Osteocyte (in vitro differentiated cells): ENCODE measurements around the gene CDC123. TPM values are rescaled to one million over a fixed set of nuclear protein-coding genes. Genes with fewer than 3 reads are reported as not detected.
"Not testable (repeated sequence)": the region's sequence is repeated elsewhere in the genome, so short reads cannot be mapped to it uniquely, and the experiment has no call there.

Experiments used
- DNase-seq: peaks from one replicate; pipeline ENCODE4 v3.0.0; 2021; ENCODE audit warnings: mixed read lengths; ENCODE audit not compliant: unreplicated experiment; ENCODE audit errors: extremely low spot score
- H3K27ac Mint-ChIP-seq: one replicate; pipeline ENCODE4 v1.8.0; 2021; ENCODE audit warnings: mild to moderate bottlenecking, mixed read lengths; ENCODE audit not compliant: unreplicated experiment
- H3K27me3 Mint-ChIP-seq: one replicate; pipeline ENCODE4 v1.8.0; 2021; ENCODE audit warnings: mixed read lengths; ENCODE audit not compliant: unreplicated experiment
- H3K36me3 Mint-ChIP-seq: one replicate; pipeline ENCODE4 v1.8.0; 2021; ENCODE audit warnings: mixed read lengths; ENCODE audit not compliant: unreplicated experiment
- H3K4me1 Mint-ChIP-seq: one replicate; pipeline ENCODE4 v1.8.0; 2021; ENCODE audit warnings: mixed read lengths; ENCODE audit not compliant: unreplicated experiment
- H3K4me3 Mint-ChIP-seq: one replicate; pipeline ENCODE4 v1.8.0; 2021; ENCODE audit warnings: mild to moderate bottlenecking, moderate library complexity, mixed read lengths; ENCODE audit not compliant: unreplicated experiment
- H3K9me3 Mint-ChIP-seq: one replicate; pipeline ENCODE4 v1.8.0; 2021; ENCODE audit warnings: mixed read lengths; ENCODE audit not compliant: unreplicated experiment
- total RNA-seq: library from RNA; stranded (reverse); gene quantifications from 2 replicates; pipeline ENCODE4 v1.2.1, GENCODE V29; 2021
- TF ChIP-seq, protein P1 (sequence below): fragments of 200-600 bp; sonication (generic); IDR thresholded peaks from 2 replicates; pipeline ENCODE4 v1.5.0; 2021; ENCODE audit warnings: antibody characterized with exemption, mild to moderate bottlenecking, moderate library complexity

Gene CDC123
- total RNA-seq, 1 donor from 2014 or later: 68.5 TPM

DNA sequence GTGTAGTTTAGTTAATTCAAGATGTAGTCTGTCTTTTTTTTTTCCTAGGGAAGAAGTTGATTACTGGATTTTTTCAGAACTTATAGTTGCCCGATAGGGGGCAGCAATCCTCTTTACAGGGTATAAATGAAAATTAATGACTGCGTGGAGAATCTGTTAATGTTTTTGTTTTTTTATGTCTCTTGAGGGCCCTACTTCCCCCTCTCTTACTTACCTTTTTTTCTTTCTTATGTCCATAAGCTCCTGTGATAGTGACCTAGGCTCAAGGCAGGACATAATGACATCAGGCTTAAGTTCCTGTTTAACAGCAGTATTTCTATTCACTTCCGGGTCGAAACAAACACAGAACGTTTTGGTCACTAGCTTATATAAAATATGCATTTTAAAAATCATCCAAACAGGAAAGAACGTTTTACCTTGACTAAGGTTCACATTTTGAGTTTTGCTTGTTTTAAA is 18.8 kb downstream of the CDC123 start:
- peaks cover 43% of the 10 kb centered on the region for H3K36me3 Mint-ChIP-seq
- H3K4me1 Mint-ChIP-seq: peaks cover 12% of the 10 kb centered on the region
- H3K9me3 Mint-ChIP-seq: no peaks in the 10 kb centered on the region
- no peaks in the 10 kb centered on the region for H3K27me3 Mint-ChIP-seq
- TF ChIP-seq, protein P1, sequence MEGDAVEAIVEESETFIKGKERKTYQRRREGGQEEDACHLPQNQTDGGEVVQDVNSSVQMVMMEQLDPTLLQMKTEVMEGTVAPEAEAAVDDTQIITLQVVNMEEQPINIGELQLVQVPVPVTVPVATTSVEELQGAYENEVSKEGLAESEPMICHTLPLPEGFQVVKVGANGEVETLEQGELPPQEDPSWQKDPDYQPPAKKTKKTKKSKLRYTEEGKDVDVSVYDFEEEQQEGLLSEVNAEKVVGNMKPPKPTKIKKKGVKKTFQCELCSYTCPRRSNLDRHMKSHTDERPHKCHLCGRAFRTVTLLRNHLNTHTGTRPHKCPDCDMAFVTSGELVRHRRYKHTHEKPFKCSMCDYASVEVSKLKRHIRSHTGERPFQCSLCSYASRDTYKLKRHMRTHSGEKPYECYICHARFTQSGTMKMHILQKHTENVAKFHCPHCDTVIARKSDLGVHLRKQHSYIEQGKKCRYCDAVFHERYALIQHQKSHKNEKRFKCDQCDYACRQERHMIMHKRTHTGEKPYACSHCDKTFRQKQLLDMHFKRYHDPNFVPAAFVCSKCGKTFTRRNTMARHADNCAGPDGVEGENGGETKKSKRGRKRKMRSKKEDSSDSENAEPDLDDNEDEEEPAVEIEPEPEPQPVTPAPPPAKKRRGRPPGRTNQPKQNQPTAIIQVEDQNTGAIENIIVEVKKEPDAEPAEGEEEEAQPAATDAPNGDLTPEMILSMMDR: peak; percentile 75
- peak overlapping the region; percentile 59 for H3K27ac Mint-ChIP-seq
- no peak overlapping the region for H3K4me3 Mint-ChIP-seq
- no peak for DNase-seq

DNA sequence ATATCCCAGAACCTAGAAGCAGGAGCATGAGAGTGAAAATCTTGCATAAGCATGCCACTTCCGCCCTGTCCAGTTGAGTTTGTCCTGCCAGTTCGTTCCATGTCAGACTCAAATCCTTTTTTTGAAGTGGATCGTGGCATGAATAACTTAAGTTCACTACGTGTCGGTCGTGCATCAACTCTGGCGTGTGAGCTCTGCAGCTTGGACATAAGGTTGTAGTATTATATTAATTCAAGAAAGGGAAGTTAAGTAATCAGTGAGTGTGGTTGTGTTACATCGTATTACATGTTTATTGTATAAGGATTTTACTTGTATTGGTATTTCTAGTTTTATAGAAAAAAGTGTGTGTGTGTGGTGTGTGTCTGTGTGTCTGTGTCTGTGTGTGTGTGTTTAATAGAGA is 23.0 kb downstream of the CDC123 start:
- Mint-ChIP-seq H3K27me3 (no peaks in the 10 kb centered on the region), H3K36me3 (peaks cover 40% of the 10 kb centered on the region), H3K4me1 (peaks cover 29% of the 10 kb centered on the region), H3K4me3 (no peak overlapping the region), H3K27ac (no peak overlapping the region), H3K9me3 (no peaks in the 10 kb centered on the region)
- no peak for DNase-seq
- TF ChIP-seq, protein P1: no peak

DNA sequence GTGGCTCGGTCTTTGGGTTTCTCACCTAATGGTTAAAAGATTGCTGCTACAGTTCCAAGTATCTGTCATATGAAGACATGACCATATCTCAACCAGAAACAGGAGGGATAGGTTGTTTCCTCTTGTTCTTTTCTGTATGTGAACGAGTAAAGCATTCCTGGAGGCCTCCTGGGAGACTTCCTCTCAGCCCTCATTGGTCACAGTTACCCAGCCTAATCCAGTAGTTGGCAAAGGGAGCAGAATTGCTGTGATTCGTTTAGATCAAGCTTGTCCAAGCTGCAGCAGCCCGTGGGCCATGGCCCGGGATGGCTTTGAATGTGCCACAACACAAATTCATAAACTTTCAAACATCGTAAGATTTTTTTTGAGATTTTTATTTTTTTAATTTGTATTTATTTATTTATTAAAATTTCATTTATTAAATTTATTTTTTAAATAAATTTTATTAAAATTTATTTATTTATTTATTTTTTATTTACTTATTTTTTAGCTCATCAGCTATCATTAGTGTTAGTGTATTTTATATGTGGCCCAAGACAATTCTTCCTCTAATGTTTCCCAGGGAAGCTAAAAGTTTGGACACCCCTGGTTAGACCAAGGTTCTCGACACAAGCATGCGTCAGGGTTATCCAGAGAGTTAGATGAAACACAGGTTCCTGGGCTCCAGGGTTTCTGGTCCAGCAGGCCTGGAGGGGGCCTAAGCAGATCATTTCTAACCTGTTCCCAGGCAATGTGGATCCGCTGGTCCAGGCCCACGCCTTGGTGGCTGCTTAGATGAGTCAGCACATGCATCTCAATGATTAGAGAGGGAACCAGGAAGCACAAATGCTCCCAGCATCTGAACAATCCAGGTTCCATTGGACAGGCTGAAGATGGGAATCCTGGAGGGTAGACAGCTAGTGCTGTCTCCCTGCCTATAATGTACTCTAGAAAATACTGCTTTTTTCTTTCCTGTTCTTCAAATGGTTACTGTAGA is 25.6 kb downstream of the CDC123 start:
- H3K4me3 Mint-ChIP-seq: no peak overlapping the region
- H3K27ac Mint-ChIP-seq: peak overlapping the region; percentile 92
- TF ChIP-seq, protein P1: no peak
- DNase-seq: no peak
- peaks cover 44% of the 10 kb centered on the region for H3K36me3 Mint-ChIP-seq
- H3K4me1 Mint-ChIP-seq: peaks cover 19% of the 10 kb centered on the region
- no peaks in the 10 kb centered on the region for H3K27me3 Mint-ChIP-seq
- no peaks in the 10 kb centered on the region for H3K9me3 Mint-ChIP-seq

DNA sequence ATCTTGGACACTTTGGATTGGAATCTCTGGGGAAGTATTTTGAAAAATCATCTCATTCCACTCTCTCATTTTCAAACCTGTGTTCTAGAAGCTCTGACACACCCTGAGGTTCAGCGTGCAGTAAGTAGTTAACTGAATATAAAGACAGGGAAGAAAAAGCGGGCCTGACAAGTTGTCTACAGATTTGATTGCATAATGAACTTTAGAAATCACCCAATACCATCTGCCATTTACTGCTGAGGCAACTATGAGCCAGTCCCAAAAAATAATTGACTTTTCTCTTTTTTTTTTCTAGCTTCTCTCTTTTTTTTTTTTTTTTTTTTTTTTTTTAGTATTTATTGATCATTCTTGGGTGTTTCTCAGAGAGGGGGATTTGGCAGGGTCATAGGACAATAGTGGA is 29.5 kb downstream of the CDC123 start:
- no peaks in the 10 kb centered on the region for H3K9me3 Mint-ChIP-seq
- TF ChIP-seq, protein P1: no peak
- DNase-seq: no peak
- H3K27ac Mint-ChIP-seq: no peak overlapping the region
- peaks cover 13% of the 10 kb centered on the region for H3K4me1 Mint-ChIP-seq
- H3K36me3 Mint-ChIP-seq: peaks cover 30% of the 10 kb centered on the region
- H3K27me3 Mint-ChIP-seq: no peaks in the 10 kb centered on the region
- no peak overlapping the region for H3K4me3 Mint-ChIP-seq

DNA sequence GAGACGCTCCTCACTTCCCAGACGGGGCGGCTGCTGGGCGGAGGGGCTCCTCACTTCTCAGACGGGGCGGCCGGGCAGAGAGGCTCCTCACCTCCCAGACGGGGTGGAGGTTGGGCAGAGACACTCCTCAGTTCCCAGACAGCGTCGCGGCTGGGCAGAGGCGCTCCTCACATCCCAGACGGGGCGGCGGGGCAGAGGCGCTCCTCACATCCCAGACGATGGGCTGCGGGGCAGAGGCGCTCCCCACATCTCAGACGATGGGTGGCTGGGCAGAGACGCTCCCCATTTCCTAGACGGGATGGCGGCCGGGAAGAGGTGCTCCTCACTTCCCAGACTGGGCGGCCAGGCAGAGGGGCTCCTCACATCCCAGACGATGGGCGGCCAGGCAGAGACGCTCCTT is 30.4 kb downstream of the CDC123 start:
- not testable (repeated sequence) for H3K4me3 Mint-ChIP-seq, H3K27me3 Mint-ChIP-seq, H3K9me3 Mint-ChIP-seq, H3K27ac Mint-ChIP-seq, DNase-seq, H3K4me1 Mint-ChIP-seq
- H3K36me3 Mint-ChIP-seq: peaks cover 33% of the 10 kb centered on the region
